Breast epithelium (tissue), 3 donors: ENCODE data around the gene ORC6.

Source experiments
- POLR2A ChIP-seq: fragments of 450-650 bp; IDR thresholded peaks from one replicate; pipeline ENCODE4 v1.6.1; 2016; ENCODE audit warnings: antibody characterized with exemption, mild to moderate bottlenecking, moderate library complexity
- POLR2AphosphoS5 ChIP-seq, 3 donors: sonication (generic); formaldehyde crosslinking; IDR thresholded peaks; one replicate each; pipeline ENCODE4 v1.6.1; 2017; ENCODE audit warnings: antibody characterized with exemption in 3 of 3
- TF ChIP-seq, protein P1 (sequence below), 3 donors: fragments of 450-650 bp; IDR thresholded peaks; one replicate each; pipeline ENCODE4 v1.5.1; 2016 to 2017; ENCODE audit warnings: antibody characterized with exemption in 3 of 3, mild to moderate bottlenecking in 3 of 3, moderate library complexity in 3 of 3

GRCh38 chr16:46721885-46722284 is 32.4 kb downstream of the ORC6 start:
- TF ChIP-seq, protein P1, sequence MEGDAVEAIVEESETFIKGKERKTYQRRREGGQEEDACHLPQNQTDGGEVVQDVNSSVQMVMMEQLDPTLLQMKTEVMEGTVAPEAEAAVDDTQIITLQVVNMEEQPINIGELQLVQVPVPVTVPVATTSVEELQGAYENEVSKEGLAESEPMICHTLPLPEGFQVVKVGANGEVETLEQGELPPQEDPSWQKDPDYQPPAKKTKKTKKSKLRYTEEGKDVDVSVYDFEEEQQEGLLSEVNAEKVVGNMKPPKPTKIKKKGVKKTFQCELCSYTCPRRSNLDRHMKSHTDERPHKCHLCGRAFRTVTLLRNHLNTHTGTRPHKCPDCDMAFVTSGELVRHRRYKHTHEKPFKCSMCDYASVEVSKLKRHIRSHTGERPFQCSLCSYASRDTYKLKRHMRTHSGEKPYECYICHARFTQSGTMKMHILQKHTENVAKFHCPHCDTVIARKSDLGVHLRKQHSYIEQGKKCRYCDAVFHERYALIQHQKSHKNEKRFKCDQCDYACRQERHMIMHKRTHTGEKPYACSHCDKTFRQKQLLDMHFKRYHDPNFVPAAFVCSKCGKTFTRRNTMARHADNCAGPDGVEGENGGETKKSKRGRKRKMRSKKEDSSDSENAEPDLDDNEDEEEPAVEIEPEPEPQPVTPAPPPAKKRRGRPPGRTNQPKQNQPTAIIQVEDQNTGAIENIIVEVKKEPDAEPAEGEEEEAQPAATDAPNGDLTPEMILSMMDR (IDR thresholded peaks at IDR 0.05) = no peak
- TF ChIP-seq POLR2AphosphoS5 (IDR thresholded peaks at IDR 0.05) (no peak), POLR2A (no peak)
